HG03378 (cell line): ENCODE results near the gene TAGLN3.

Experiments
- ATAC-seq: cut with Tn5 transposase; IDR thresholded peaks from one replicate; pipeline ENCODE4 v1.9.1; 2021; ENCODE audit warnings: mild to moderate bottlenecking, moderate library complexity; ENCODE audit not compliant: unreplicated experiment

The TAGLN3 gene

DNA sequence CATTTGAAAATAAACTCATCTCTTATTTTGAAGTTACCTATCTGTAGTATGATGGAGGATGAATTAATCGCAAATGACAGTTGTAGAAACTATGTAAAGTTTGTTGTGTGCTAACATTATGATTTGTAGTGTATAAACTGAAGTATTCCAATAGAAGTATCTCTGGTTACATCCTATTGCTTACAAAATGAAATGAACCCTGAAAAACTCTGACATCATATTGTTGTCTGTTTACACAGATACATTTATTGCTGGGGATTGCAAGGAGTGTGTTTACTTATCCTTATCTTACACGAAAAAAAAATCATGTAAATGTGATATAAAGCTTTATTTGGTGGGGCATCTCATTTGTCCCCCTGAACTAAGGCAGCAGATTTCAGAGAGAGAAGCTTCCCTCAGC is 22.5 kb upstream of the TAGLN3 start:
- ATAC-seq: no peak

DNA sequence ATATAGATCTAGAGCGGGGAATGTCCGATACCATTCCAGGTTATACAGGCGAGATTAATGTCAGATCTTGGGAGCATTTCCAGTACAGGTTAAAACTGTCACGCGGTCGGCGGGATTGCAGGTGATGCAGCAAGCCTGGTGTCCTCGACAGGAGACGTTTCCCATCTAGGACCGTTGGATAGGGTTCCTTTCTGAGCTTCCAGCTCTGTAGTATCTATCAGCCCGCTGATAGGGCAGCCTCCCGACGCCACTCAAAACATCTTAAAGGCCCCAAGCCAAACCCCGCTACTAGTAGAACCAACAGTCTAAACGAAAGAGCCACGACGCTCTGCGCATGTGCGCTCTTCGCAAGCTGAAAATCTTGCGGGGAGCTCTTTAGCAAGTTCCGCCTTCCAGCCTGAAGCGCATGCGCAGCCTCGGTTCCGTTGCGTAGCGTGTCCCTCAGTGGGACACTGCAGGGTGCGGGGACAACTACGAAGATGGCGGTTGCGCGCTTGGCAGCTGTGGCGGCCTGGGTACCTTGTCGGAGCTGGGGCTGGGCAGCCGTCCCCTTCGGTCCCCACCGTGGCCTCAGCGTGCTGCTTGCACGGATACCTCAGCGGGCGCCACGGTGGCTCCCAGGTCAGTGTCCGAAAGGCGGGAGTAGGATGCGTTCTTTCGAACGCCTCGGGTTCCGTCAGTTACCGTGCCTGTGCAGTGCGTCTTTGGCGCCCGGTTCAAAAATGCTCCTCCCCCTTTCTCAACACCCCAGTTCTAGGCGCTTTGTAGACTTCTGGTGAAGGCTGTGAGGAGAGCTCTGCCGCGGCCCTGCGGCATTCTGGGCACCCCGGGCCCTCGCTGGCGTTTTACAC is 19.9 kb upstream of the TAGLN3 start, which contains the start of gene ABHD10:
TSS of gene ABHD10 (plus strand) at position 444 of the 851 bp plus-strand sequence. CDS start at position 480, 36 bp downstream.
- ATAC-seq: peak; percentile 96

- ATAC-seq: peak; percentile 38
Measured at GRCh38 chr3:111979434-111980038, 19.2 kb upstream of the TAGLN3 start.

- ATAC-seq: no peak
Measured at GRCh38 chr3:111980716-111981456, 17.8 kb upstream of the TAGLN3 start.

DNA sequence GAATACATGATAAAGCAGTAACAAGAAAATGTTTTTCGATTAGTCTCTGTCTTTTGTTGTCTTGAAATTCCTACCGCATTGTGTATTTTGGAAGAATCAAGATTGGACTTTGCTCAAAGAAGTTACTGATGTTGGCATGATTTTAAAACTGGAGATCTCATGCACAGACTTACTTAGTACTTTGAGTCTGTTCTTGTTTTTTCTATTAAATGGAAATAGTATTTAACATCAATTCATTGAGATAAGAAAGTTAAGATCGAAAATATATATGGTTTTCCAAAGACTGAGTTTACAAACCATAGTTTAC is 17.3 kb upstream of the TAGLN3 start:
- no peak for ATAC-seq

- no peak for ATAC-seq
Measured at GRCh38 chr3:111984636-111985298, 14.0 kb upstream of the TAGLN3 start.

DNA sequence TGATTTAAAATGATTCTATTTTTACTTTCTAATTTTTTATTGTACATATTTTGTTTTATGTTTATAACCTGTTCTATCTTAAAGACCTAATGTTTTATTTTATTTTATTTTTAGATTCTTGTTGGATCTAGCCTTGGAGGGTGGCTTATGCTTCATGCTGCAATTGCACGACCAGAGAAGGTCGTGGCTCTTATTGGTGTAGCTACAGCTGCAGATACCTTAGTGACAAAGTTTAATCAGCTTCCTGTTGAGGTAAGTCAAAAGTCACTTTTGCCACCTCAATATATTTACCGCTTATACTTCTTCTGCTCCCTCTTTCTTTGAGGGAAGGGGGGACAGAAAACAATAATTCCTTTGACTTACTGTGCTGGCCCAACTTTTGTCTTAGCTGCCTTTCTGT is 11.9 kb upstream of the TAGLN3 start:
- no peak for ATAC-seq

GRCh38 chr3:111989061-111989678 is 9.6 kb upstream of the TAGLN3 start:
- ATAC-seq: peak; percentile 90

DNA sequence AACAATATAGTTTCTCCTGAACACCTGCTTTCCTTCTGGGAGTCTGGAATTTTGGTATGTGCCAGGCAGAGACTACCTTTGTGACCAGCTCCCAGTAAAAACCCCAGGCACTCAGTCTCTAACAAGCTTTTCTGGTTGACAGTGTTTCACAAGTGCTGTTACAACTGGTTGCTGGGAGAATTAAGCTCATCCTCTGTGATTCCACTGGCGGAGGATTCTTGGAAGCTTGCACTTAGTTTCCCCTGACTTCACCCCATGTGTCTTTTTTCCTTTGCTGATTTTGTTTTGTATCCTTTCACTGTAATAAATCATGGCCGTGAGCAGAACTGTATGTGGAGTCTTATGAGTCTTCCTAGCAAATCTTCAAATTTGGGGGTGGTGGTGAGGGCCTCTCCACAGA is 5.7 kb upstream of the TAGLN3 start:
- no peak for ATAC-seq

DNA sequence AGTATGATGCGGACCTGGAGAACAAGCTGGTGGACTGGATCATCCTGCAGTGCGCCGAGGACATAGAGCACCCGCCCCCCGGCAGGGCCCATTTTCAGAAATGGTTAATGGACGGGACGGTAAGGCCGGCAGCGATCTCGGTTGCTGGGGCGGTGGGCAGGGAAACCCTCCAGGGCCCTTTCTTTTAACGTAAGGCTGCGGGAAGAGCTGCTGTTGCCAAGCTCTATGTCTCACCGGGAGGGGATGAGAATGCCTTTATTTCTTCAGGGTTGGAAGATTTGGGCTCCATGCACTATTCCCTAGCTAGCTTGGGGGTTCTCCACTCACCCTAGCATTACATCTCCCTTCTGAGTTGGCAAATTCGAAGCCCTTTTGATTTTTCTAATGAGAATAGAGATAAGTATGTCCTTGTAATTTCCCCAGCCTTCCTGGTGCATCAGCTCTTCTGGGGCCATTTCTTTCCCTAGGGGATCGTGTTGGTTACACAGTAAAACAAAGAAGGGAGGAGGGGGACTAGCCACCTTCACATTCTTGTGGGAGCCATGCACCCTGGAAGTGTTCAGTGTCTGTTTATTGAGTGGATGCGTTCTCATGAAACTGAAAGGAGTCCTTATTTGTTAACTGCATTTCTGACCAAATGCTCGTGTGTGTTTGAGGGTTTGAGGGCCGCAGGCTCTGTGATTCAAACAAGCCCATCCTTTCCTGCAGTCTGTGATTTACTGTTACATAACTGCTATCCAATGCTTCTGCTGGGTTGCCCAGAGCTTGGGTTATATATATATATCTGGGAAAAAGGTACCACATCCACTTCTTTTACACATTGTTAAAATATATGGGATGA is 982 bp downstream of the TAGLN3 start:
- no peak for ATAC-seq

DNA sequence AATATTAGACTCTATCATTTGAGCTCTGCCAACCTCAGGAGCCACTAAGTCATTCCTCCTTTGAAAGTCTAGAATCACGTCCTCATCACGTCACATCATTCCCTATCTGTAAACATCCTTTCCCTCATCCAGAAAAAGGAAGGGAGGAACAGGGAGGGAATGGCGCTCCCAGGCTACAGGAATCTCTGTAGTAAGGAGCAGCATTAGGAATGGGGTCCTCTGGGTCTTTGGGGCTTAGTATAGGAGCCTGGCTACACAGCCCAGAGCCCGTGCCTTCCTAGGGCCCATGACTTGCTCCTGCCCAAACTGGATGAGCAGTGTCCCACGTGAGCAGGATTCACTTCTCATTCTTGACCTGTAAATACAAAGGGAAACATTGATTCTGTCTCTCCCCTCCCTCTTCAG is 1.6 kb downstream of the TAGLN3 start:
- no peak for ATAC-seq

DNA sequence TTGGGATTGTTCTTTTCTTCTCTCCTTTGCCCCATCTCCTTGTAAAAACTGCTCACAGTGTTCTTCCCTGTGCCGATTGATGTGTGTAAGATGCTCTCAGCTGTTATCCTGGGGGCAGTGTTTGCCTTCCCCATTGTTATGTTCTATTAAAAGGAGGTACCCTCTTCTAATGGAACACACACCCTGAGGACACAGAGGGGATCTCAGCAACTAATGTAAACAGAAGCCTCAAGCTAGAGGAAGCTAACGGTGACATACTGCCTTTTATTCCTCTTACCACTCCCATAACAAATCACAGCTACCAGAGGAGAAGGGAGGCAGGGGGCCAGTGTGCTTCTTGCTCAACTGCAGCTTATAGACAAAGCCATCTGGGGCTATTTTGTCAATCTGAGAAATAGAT is 2.2 kb downstream of the TAGLN3 start:
- ATAC-seq: no peak

DNA sequence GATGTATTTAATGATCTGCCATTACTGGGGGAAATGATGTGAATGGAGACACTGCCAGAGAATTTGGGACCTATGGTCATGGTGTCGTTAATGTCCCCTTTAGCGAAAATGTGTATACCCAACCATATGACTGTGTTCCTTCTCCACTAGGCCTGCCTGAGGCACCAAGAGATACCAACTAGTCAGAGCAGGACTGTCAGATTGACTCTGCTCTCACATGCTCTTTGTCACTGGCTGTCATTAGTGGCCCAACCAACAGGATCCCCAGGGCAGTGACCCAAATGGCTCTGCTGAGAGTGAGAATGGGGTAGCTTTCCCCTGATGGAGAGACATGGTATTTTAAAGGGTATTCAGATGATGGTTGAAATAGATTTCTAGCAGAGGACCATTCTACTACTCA is 2.8 kb downstream of the TAGLN3 start:
- no peak for ATAC-seq

DNA sequence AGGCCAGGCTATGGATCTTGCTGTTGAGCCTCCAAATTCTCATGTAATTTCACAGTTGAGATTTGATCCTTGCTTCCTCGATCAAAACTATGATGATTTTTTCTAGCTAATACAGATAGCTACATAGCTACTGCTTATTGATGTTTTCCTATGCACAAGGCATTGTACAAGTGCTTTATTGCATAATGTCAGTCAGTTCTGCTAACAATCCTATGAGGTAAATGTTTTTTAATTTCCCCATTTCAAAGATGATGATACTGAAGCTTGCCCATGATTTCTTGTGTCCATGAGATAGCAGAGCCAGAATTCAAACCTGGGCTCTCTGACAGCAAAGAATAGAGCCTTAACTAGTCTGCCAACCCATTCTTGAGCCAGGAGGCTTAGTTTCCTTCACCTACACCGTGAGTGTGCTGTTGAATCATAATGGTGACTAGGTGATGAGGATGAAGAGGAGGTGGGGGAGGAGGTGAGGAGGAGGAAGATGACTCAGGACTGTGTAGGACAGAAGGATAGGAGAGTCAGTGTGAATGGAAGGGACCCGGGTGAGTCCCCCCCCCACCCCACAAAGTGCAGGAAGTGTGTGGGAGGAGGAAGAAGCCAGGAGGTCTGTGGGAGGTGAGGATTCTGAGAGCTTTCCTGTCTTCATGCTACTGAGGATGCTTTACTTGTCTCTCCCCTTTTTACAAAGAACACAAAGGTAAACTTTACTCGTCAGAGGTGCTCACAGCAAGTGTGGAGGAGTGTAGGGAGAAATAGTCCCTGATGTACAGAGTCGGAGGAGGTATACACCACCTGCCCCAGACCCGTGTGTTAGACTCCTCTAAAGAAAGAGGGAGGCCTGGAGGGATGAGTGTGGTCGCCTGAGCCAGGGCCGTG is 3.6 kb downstream of the TAGLN3 start:
- ATAC-seq: no peak

GRCh38 chr3:112003321-112004080 is 4.8 kb downstream of the TAGLN3 start:
- no peak for ATAC-seq

DNA sequence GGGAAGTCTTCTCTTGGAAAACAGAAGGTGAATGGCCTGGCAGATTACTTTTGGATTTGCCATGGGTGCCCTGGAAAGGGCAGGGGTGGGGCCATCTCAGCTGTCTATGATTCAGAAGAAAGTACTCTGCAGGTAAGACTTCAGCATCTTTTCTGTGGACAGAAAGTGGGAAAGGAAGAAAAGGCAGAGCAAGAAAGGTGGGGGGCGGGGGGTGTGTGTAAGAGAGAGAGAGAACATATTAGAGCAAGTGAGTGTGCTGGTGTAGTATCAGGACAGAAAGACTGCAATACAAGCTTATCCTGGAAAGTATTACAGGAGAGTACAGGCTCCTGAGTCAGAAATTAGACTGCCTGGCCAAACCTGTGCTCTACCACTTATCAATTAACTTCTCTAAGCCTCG is 5.5 kb downstream of the TAGLN3 start:
- ATAC-seq: no peak

- ATAC-seq: no peak
Measured at GRCh38 chr3:112004669-112005068, 5.9 kb downstream of the TAGLN3 start.

DNA sequence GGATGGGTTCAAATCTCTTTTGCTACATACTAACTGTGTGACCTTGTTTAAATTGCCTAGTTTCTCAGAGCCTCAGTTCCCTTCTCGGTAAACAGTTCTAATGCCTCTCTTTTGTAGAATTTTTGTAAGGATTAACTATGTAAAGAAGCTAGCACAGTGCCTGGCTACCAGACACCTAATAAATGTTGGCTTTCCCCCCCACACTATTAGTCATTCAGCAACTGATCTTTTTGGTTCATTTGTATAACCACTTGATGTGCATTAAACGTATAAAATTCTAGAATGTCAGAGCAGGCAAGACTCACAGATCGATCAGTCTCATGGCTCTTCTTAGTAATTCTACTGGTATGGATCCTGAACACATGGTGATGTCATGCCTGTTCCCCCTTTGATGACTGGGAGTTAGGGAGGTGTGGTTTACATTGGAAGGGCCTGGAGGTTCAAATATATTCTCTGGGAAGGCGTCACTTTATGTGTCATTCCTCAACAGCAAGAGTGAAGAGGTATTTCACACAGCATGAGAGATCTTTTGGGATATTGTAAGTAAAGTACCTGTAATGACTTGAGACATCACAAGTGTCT is 6.5 kb downstream of the TAGLN3 start:
- no peak for ATAC-seq
